IMR-90 (cell line): ENCODE data around the gene EGFL8. TPM values are rescaled to one million over a fixed set of nuclear protein-coding genes. Genes with fewer than 3 reads are reported as not detected.
"Not testable (repeated sequence)": the region's sequence is repeated elsewhere in the genome, so short reads cannot be mapped to it uniquely, and the experiment has no call there.

Experiments
- ATAC-seq: fragments of 200-7000 bp; cut with Tn5 transposase; 2 replicates; pipeline ENCODE4 v1.9.1; 2020; ENCODE audit warnings: low read depth, mild to moderate bottlenecking, moderate library complexity
- BruUV-seq: library from RNA; stranded (reverse); fragments of 400-500 nt; replicated peaks from 2 replicates; lab custom pipeline; 2021; lab: Mats Ljungman, UMichigan
- CTCF ChIA-PET: fragments of 300-600 bp; formaldehyde crosslinking; extraction: SDS; loops from one replicate; lab custom pipeline; 2021; ENCODE audit warnings: antibody characterized with exemption; lab: Yijun Ruan, JAX
- POLR2A ChIA-PET: fragments of 300-600 bp; sonication (Branson Sonifier 250); formaldehyde crosslinking; loops from one replicate; lab custom pipeline; 2022; ENCODE audit warnings: antibody characterized with exemption; ENCODE audit not compliant: unreplicated experiment; lab: Charles Lee
- DNase-seq: peaks from one replicate; pipeline ENCODE4 v3.0.0; 2013
- H2AFZ ChIP-seq: replicated peaks from 2 replicates; pipeline ENCODE3; 2013; ENCODE audit warnings: low read length, mild to moderate bottlenecking; ENCODE audit not compliant: poor library complexity
- H2AK5ac ChIP-seq: 2 replicates; pipeline ENCODE4 v1.6.1; 2013; ENCODE audit warnings: low read depth, low read length, inconsistent platforms
- H2AK9ac ChIP-seq: replicated peaks from 2 replicates; pipeline ENCODE3; 2013; ENCODE audit warnings: mild to moderate bottlenecking, low read depth, low read length, moderate library complexity; ENCODE audit not compliant: poor library complexity
- H2BK120ac ChIP-seq: 2 replicates; pipeline ENCODE4 v1.6.1; 2013; ENCODE audit warnings: low read depth, low read length, inconsistent platforms
- H2BK15ac ChIP-seq: 3 replicates; pipeline ENCODE4 v1.6.1; 2013; ENCODE audit warnings: low read depth, low read length, inconsistent platforms
- H2BK20ac ChIP-seq: 2 replicates; pipeline ENCODE4 v1.6.1; 2013; ENCODE audit warnings: low read depth, mild to moderate bottlenecking, inconsistent platforms, low read length, moderate library complexity
- H2BK5ac ChIP-seq: 2 replicates; pipeline ENCODE4 v1.6.1; 2013; ENCODE audit warnings: mild to moderate bottlenecking, low read depth, low read length, inconsistent platforms; ENCODE audit not compliant: poor library complexity, severe bottlenecking
- H3K14ac ChIP-seq: replicated peaks from 2 replicates; pipeline ENCODE4 v1.6.1; 2013; ENCODE audit warnings: low read depth, low read length, inconsistent platforms
- H3K18ac ChIP-seq: 2 replicates; pipeline ENCODE4 v1.6.1; 2013; ENCODE audit warnings: low read depth, low read length, control low read depth
- H3K23ac ChIP-seq: 2 replicates; pipeline ENCODE4 v1.6.1; 2013; ENCODE audit warnings: low read depth, low read length, inconsistent platforms
- H3K27ac ChIP-seq: 2 replicates; pipeline ENCODE4 v1.5.1; 2013; ENCODE audit warnings: mild to moderate bottlenecking, control low read depth, low read length; ENCODE audit not compliant: insufficient read depth
- H3K27me3 ChIP-seq: 2 replicates; pipeline ENCODE4 v1.6.1; 2013; ENCODE audit warnings: low read length; ENCODE audit not compliant: control insufficient read depth, insufficient read depth
- H3K36me3 ChIP-seq: 2 replicates; pipeline ENCODE4 v1.6.1; 2013; ENCODE audit warnings: low read length, mixed read lengths; ENCODE audit not compliant: control insufficient read depth, insufficient read depth
- H3K4ac ChIP-seq: 2 replicates; pipeline ENCODE4 v1.6.1; 2013; ENCODE audit warnings: low read depth, low read length, inconsistent platforms
- H3K4me1 ChIP-seq: 2 replicates; pipeline ENCODE4 v1.6.1; 2013; ENCODE audit warnings: low read length, mixed read lengths; ENCODE audit not compliant: control insufficient read depth, insufficient read depth
- H3K4me2 ChIP-seq: 2 replicates; pipeline ENCODE4 v1.6.1; 2013; ENCODE audit warnings: low read depth, mild to moderate bottlenecking, control low read depth, low read length, moderate library complexity
- H3K4me3 ChIP-seq: 2 replicates; pipeline ENCODE4 v1.5.1; 2013; ENCODE audit warnings: low read depth, mild to moderate bottlenecking, control low read depth, low read length, moderate library complexity; ENCODE audit not compliant: insufficient read depth
- H3K56ac ChIP-seq: 2 replicates; pipeline ENCODE4 v1.6.1; 2013; ENCODE audit warnings: low read length, inconsistent platforms; ENCODE audit not compliant: insufficient read depth; ENCODE audit errors: extremely low read depth
- H3K79me1 ChIP-seq, 2 experiments: 2 replicates each; pipeline ENCODE4 v1.6.1; 2013; ENCODE audit warnings: low read length in 2 of 2, inconsistent platforms in 1 of 2, low read depth in 1 of 2
- H3K9ac ChIP-seq: 2 replicates; pipeline ENCODE4 v1.6.1; 2013; ENCODE audit warnings: low read depth, low read length, control low read depth
- H3K9me1 ChIP-seq: 2 replicates; pipeline ENCODE4 v1.6.1; 2013; ENCODE audit warnings: low read length, inconsistent platforms; ENCODE audit not compliant: insufficient read depth
- H3K9me3 ChIP-seq: 2 replicates; pipeline ENCODE4 v1.6.1; 2013; ENCODE audit warnings: low read length; ENCODE audit not compliant: control insufficient read depth, insufficient read depth
- H4K20me1 ChIP-seq: 2 replicates; pipeline ENCODE4 v1.6.1; 2013; ENCODE audit warnings: low read length, inconsistent platforms; ENCODE audit not compliant: insufficient read depth
- H4K5ac ChIP-seq: 2 replicates; pipeline ENCODE4 v1.6.1; 2013; ENCODE audit warnings: mild to moderate bottlenecking, low read depth, low read length, control low read depth
- H4K8ac ChIP-seq, 2 experiments: 2 replicates each; pipeline ENCODE4 v1.6.1; 2013; ENCODE audit warnings: low read depth in 2 of 2, low read length in 2 of 2, control low read depth in 1 of 2, inconsistent platforms in 1 of 2
- H4K91ac ChIP-seq: 2 replicates; pipeline ENCODE4 v1.6.1; 2013; ENCODE audit warnings: low read depth, low read length, inconsistent platforms; ENCODE audit not compliant: insufficient read depth
- MAFK ChIP-seq: IDR thresholded peaks from 2 replicates; pipeline ENCODE4 v1.6.1; 2012; ENCODE audit warnings: low read depth, low read length, improper control_type of control experiment
- NFE2L2 ChIP-seq: fragments of 150-350 bp; IDR thresholded peaks from 2 replicates; pipeline ENCODE4 v1.6.1; 2016; ENCODE audit warnings: low read depth, mild to moderate bottlenecking, low read length
- POLR2A ChIP-seq: IDR thresholded peaks from 2 replicates; pipeline ENCODE4 v1.6.1; 2012; ENCODE audit warnings: mild to moderate bottlenecking, low read depth, low read length
- RCOR1 ChIP-seq: IDR thresholded peaks from 2 replicates; pipeline ENCODE4 v1.6.1; 2012; ENCODE audit warnings: mild to moderate bottlenecking, low read length, improper control_type of control experiment; ENCODE audit not compliant: insufficient replicate concordance
- RFX5 ChIP-seq: IDR thresholded peaks from 2 replicates; pipeline ENCODE4 v1.8.0; 2012; ENCODE audit warnings: low read depth, mild to moderate bottlenecking, low read length, moderate library complexity
- SMC3 ChIP-seq: fragments of 150-350 bp; IDR thresholded peaks from 2 replicates; pipeline ENCODE4 v1.6.1; 2016; ENCODE audit warnings: low read depth, mild to moderate bottlenecking, antibody characterized with exemption, low read length, moderate library complexity
- WGBS, 2 experiments: methylation state at CpG; one replicate each; pipeline versions ENCODE4 v1.1.5 to v1.1.7; 2013; ENCODE audit warnings: missing lambda C conversion rate in 2 of 2; ENCODE audit not compliant: insufficient read length in 1 of 2; ENCODE audit errors: extremely low coverage in 2 of 2; 5-methylcytosine and 5-hydroxymethylcytosine counted together
- dilution Hi-C: fragments of 300-500 bp; cut with HindIII; formaldehyde crosslinking; loops from one replicate; pipeline ENCODE4 v1.14.3; 2018; ENCODE audit warnings: low sequenced_read_pairs; ENCODE audit not compliant: unreplicated experiment
- in situ Hi-C: fragments of 300-500 bp; cut with MboI; formaldehyde crosslinking; loops from 3 replicates; pipeline ENCODE4 v1.14.3; 2019; ENCODE audit warnings: low sequenced_read_pairs, inconsistent platforms, mixed read lengths
- intact Hi-C: fragments of 100-400 bp; cut with micrococcal nuclease; formaldehyde crosslinking; loops from 2 replicates; pipeline ENCODE4 v1.10.0; 2022
- polyA plus RNA-seq, 3 experiments: library from polyadenylated mRNA; depleted of rRNA; stranded (reverse); fragments of >200 nt; gene quantifications; 2 replicates each; pipeline ENCODE4 v1.2.3, GENCODE V29; 2012; ENCODE audit warnings: low replicate concordance in 1 of 3
- total RNA-seq: library from RNA; depleted of rRNA; stranded (reverse); fragments of >200 nt; gene quantifications from 2 replicates; pipeline ENCODE4 v1.2.3, GENCODE V29; 2012

Gene EGFL8
- total and polyA plus RNA-seq, 2 of the 4 experiments (the other 2 are of a cell fraction), result 0.18 to 4.7 TPM

DNA sequence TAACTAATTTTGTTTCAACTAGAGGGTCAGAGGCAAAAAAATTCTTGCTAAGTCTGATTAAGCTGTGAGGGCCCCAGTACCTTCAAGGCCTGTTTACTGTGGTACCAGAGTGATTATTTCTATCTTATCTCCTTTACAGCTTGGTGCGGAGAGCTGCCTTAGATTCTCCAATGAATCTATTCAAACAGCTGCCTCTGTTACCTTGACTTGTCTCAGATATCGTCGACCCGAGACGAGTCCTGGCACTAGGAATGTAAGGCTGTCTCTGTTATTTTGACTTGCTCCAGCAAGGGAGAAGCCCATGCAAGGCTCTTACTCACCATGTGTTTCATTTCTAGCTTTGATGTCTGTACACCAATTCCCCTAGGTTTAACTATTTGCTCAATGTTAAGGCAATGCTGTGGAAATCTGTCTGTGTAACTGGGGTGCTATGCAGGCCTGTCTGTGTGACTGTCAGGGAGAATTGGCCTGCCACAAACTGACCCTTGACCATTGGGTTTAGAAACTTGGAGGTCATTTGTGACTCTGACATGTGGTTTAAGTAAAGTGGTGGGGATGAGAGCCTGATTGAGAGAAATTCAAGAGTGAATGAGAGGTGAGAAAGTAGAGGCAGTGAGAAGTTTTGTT is 23.9 kb upstream of the EGFL8 start:
- no peak overlapping the region for H2BK5ac ChIP-seq
- no peak overlapping the region for H2AFZ ChIP-seq
- no peak overlapping the region for H3K27ac ChIP-seq
- no peak overlapping the region for H2BK15ac ChIP-seq
- no peak overlapping the region for H2BK120ac ChIP-seq
- no peak overlapping the region for H2AK5ac ChIP-seq
- H3K9me3 ChIP-seq, result no peaks in the 10 kb centered on the region
- WGBS, 2 experiments, result 60% methylated on average over 1 of the region's 5 CpGs; no CpG with 5 or more reads in 1 of the 2 experiments
- BruUV-seq, result no TSS peak
- H3K4me1 ChIP-seq, result peaks cover 7% of the 10 kb centered on the region; the same call in 1 of the 2 replicates
- H3K4me3 ChIP-seq, result no peak overlapping the region
- H4K20me1 ChIP-seq, result no peaks in the 10 kb centered on the region
- no peaks in the 10 kb centered on the region; the same call in 1 of the 2 replicates for H3K9me1 ChIP-seq
- POLR2A ChIA-PET, result no interaction called here
- no peak overlapping the region for H3K18ac ChIP-seq
- peak; percentile 48 for ATAC-seq
- CTCF ChIA-PET, result interaction anchor here (0.9 kb wide), 1 partner anchor 21 kb away, joined by 3 read pairs; no protein-coding TSS in a partner anchor
- H3K14ac ChIP-seq, result no peak overlapping the region
- no peaks in the 10 kb centered on the region for H3K36me3 ChIP-seq
- H2BK20ac ChIP-seq, result no peak overlapping the region
- H3K4ac ChIP-seq, result no peak overlapping the region
- no peak overlapping the region for H3K9ac ChIP-seq
- no peak overlapping the region for H3K23ac ChIP-seq
- H3K79me1 ChIP-seq, result no peaks in the 10 kb centered on the region
- H3K56ac ChIP-seq, result no peak overlapping the region
- H3K27me3 ChIP-seq, result peaks cover 1% of the 10 kb centered on the region; the same call in 1 of the 2 replicates
- TF ChIP-seq POLR2A (no peak), MAFK (no peak), RFX5 (no peak), NFE2L2 (no peak), RCOR1 (no peak), SMC3 (no peak)
- DNase-seq, result no peak
- intact Hi-C loops (no loop called here), dilution Hi-C loops (no loop called here), in situ Hi-C loops (no loop called here)
- H4K91ac ChIP-seq, result no peak overlapping the region
- H4K8ac ChIP-seq, result no peak overlapping the region
- no peak overlapping the region for H2AK9ac ChIP-seq
- no peak overlapping the region for H4K5ac ChIP-seq
- H3K4me2 ChIP-seq, result no peak overlapping the region; the same call in 1 of the 2 replicates

DNA sequence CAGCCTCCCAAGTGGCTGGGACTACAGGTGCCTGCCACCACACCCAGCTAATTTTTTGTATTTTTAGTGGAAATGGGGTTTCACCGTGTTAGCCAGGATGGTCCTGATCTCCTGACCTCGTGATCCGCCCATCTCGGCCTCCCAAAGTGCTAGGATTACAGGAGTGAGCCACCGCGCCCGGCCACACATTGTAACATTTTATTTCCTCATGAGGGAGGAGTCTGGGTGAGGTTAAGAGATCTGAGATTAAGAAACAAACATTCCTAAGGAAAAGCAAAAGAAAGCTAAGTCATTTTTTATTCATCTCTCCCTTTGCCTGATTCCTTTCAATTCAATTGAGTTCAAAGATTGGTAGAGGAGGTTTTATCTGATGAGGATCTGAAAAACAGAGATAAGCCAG is 20.2 kb upstream of the EGFL8 start:
- not testable (repeated sequence) for DNase-seq

More for the DNA sequence above, 20.2 kb upstream of the EGFL8 start:
- H3K14ac ChIP-seq, CTCF ChIA-PET, in situ Hi-C loops, H4K5ac ChIP-seq, H3K4ac ChIP-seq, H3K36me3 ChIP-seq, H2AFZ ChIP-seq, H3K4me2 ChIP-seq, ATAC-seq, BruUV-seq, H2AK5ac ChIP-seq, H3K23ac ChIP-seq, H2BK15ac ChIP-seq, H4K91ac ChIP-seq, H3K56ac ChIP-seq, dilution Hi-C loops, H2AK9ac ChIP-seq, H3K4me3 ChIP-seq, H4K20me1 ChIP-seq, H4K8ac ChIP-seq, H3K9me1 ChIP-seq, H3K9me3 ChIP-seq, H3K79me1 ChIP-seq, H3K4me1 ChIP-seq, H3K18ac ChIP-seq, H2BK5ac ChIP-seq, H3K9ac ChIP-seq, H2BK120ac ChIP-seq, H3K27ac ChIP-seq, intact Hi-C loops, H2BK20ac ChIP-seq: not testable (repeated sequence)
- H3K27me3 ChIP-seq, result peaks cover 27% of the 10 kb centered on the region
- no CpG with 5 or more reads among the region's 7 CpGs for WGBS, 2 experiments
- POLR2A ChIA-PET, result interaction anchor here (0.6 kb wide), 1 partner anchor 16 kb away, joined by 6 read pairs; the partner anchor contains the start of gene ATF6B
